ENCODE data around the gene PCNX3. TPM values are rescaled to one million over a fixed set of nuclear protein-coding genes. Genes with fewer than 3 reads are reported as not detected.
A peak's percentile ranks its signal among the peaks of the same experiment; 100 is the strongest.

Gene PCNX3
- total and polyA plus RNA-seq, 2 donors (not counting 1 experiment from before 2014, with no cell fraction given), result 8.0 to 14.7 TPM

DNA sequence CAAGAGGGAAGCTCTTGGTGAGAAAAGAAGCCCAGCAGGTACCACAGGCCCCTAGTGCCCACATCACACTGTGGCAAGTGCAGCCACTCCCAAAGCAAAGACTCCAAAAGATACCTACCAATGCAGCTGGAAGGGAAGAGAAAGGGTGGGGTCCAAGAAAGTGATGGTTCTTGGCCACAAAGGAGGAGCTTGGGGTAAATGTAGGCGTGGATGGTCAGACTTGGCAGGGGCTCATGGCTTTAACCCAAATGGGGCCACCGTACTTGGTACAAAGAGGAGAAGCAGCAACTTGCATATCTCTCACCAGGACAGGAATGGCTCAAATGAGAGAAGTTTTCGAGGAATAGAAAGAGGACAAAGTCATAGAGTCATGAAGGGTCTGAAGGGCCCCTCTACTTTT is 6.3 kb upstream of the PCNX3 start:
- Histone ChIP-seq H3K9me3 (ENCODE audit: control insufficient read depth, insufficient read depth, low read depth, low read length) (no peaks in the 10 kb centered on the region), H3K36me3 (ENCODE audit: control insufficient read depth, insufficient read depth, low read length) (peaks cover 23% of the 10 kb centered on the region), H3K4me3 (replicated peaks in 1 of 4; ENCODE audit: control extremely low read depth in 1 of 4, insufficient read depth in 1 of 4, low read depth in 3 of 4, low read length in 4 of 4) (no peak overlapping the region), H2AFZ (ENCODE audit: low read length) (no peak overlapping the region), H3K27me3 (ENCODE audit: control insufficient read depth, insufficient read depth, low read length) (no peaks in the 10 kb centered on the region), H3K79me2 (ENCODE audit: control insufficient read depth, insufficient read depth, low read length) (peaks cover 36% of the 10 kb centered on the region), H3K27ac (ENCODE audit: insufficient read depth, low read length) (no peak overlapping the region), H3K4me1 (ENCODE audit: control insufficient read depth, extremely low read depth, insufficient read depth, low read length) (peaks cover 34% of the 10 kb centered on the region), H4K20me1 (ENCODE audit: control insufficient read depth, extremely low read depth, insufficient read depth, low read length) (no peaks in the 10 kb centered on the region), H3K9ac (ENCODE audit: insufficient read depth, low read length) (no peak overlapping the region), H3K4me2 (ENCODE audit: extremely low read depth, insufficient read depth, low read length) (peak overlapping the region; percentile 35)
- TF ChIP-seq, protein P1, sequence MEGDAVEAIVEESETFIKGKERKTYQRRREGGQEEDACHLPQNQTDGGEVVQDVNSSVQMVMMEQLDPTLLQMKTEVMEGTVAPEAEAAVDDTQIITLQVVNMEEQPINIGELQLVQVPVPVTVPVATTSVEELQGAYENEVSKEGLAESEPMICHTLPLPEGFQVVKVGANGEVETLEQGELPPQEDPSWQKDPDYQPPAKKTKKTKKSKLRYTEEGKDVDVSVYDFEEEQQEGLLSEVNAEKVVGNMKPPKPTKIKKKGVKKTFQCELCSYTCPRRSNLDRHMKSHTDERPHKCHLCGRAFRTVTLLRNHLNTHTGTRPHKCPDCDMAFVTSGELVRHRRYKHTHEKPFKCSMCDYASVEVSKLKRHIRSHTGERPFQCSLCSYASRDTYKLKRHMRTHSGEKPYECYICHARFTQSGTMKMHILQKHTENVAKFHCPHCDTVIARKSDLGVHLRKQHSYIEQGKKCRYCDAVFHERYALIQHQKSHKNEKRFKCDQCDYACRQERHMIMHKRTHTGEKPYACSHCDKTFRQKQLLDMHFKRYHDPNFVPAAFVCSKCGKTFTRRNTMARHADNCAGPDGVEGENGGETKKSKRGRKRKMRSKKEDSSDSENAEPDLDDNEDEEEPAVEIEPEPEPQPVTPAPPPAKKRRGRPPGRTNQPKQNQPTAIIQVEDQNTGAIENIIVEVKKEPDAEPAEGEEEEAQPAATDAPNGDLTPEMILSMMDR (conservative IDR thresholded peaks at IDR 0.05 in 1 of 2, IDR thresholded peaks at IDR 0.05 in 1 of 2; ENCODE audit: low read depth in 1 of 2, low read length in 2 of 2), result no peak
- no peak for TF ChIP-seq EZH2 (IDR thresholded peaks at IDR 0.05; ENCODE audit: low read length, missing control alignments)
- peak; percentile 17 to 62 for DNase-seq (ENCODE audit: low read depth in 2 of 2)

DNA sequence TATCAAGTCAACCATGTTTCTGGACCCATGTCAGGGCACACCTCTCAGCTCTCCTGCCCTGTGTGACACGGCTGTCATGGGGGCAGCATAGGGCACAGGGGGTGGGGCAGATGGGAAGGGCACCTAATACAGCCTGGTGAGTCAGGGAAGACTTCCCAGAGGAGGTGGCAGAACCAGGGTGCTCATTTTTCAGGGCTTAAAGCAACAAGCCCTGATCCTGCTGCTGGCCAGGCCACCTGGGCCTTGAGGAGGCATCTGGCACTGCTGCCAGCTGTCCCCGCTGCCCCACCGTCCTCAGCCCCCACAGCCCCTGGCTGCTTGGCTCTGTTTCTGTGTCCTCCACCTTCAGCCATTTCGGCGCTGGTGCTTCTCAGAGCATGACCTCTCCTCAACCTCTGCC is 5.9 kb upstream of the PCNX3 start:
- H3K27me3 ChIP-seq (ENCODE audit: control insufficient read depth, insufficient read depth, low read length), result no peaks in the 10 kb centered on the region
- H2AFZ ChIP-seq (ENCODE audit: low read length), result no peak overlapping the region
- H3K4me2 ChIP-seq (ENCODE audit: extremely low read depth, insufficient read depth, low read length), result peak overlapping the region; percentile 35
- DNase-seq (ENCODE audit: low read depth in 2 of 2), result no peak
- H3K27ac ChIP-seq (ENCODE audit: insufficient read depth, low read length), result no peak overlapping the region
- no peak overlapping the region for H3K4me3 ChIP-seq (replicated peaks in 1 of 4; ENCODE audit: control extremely low read depth in 1 of 4, insufficient read depth in 1 of 4, low read depth in 3 of 4, low read length in 4 of 4)
- H3K9ac ChIP-seq (ENCODE audit: insufficient read depth, low read length), result no peak overlapping the region
- no peaks in the 10 kb centered on the region for H4K20me1 ChIP-seq (ENCODE audit: control insufficient read depth, extremely low read depth, insufficient read depth, low read length)
- H3K9me3 ChIP-seq (ENCODE audit: control insufficient read depth, insufficient read depth, low read depth, low read length), result no peaks in the 10 kb centered on the region
- no peak for TF ChIP-seq EZH2 (IDR thresholded peaks at IDR 0.05; ENCODE audit: low read length, missing control alignments)
- TF ChIP-seq, protein P1 (conservative IDR thresholded peaks at IDR 0.05 in 1 of 2, IDR thresholded peaks at IDR 0.05 in 1 of 2; ENCODE audit: low read depth in 1 of 2, low read length in 2 of 2), result no peak
- peaks cover 38% of the 10 kb centered on the region for H3K79me2 ChIP-seq (ENCODE audit: control insufficient read depth, insufficient read depth, low read length)
- H3K4me1 ChIP-seq (ENCODE audit: control insufficient read depth, extremely low read depth, insufficient read depth, low read length), result peaks cover 34% of the 10 kb centered on the region
- H3K36me3 ChIP-seq (ENCODE audit: control insufficient read depth, insufficient read depth, low read length), result peaks cover 22% of the 10 kb centered on the region

DNA sequence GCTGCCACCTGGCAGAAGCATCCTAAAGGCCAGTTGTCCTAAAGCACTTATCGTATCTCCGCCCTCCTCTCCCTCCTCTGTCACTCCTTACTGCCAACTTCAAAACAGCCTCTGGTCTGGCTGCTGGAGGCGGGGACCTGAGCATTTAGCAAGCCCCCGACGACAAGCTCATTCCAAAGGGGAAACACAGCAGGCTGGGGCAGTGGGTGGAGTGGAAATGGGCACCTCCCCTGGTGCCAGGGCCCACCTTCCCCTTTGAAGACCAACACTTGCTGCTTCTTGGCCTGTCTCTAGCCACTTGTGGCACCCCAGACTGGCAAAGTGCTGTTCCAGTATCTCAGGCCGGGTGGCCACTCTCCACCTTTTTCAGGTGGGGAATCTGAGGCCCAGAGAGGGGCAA is 5.2 kb upstream of the PCNX3 start:
- no peak overlapping the region for H3K4me2 ChIP-seq (ENCODE audit: extremely low read depth, insufficient read depth, low read length)
- H3K4me1 ChIP-seq (ENCODE audit: control insufficient read depth, extremely low read depth, insufficient read depth, low read length), result peaks cover 34% of the 10 kb centered on the region
- peaks cover 38% of the 10 kb centered on the region for H3K79me2 ChIP-seq (ENCODE audit: control insufficient read depth, insufficient read depth, low read length)

More for the DNA sequence above, 5.2 kb upstream of the PCNX3 start:
- Histone ChIP-seq H4K20me1 (ENCODE audit: control insufficient read depth, extremely low read depth, insufficient read depth, low read length) (no peaks in the 10 kb centered on the region), H3K9me3 (ENCODE audit: control insufficient read depth, insufficient read depth, low read depth, low read length) (no peaks in the 10 kb centered on the region), H3K36me3 (ENCODE audit: control insufficient read depth, insufficient read depth, low read length) (peaks cover 15% of the 10 kb centered on the region), H3K9ac (ENCODE audit: insufficient read depth, low read length) (peak overlapping the region; percentile 20), H3K27me3 (ENCODE audit: control insufficient read depth, insufficient read depth, low read length) (no peaks in the 10 kb centered on the region), H2AFZ (ENCODE audit: low read length) (no peak overlapping the region), H3K4me3 (replicated peaks in 1 of 4; ENCODE audit: control extremely low read depth in 1 of 4, insufficient read depth in 1 of 4, low read depth in 3 of 4, low read length in 4 of 4) (peak overlapping the region in 1 of 4 experiments; percentile 2), H3K27ac (ENCODE audit: insufficient read depth, low read length) (no peak overlapping the region)
- TF ChIP-seq EZH2 (IDR thresholded peaks at IDR 0.05; ENCODE audit: low read length, missing control alignments), result no peak
- TF ChIP-seq, protein P1 (conservative IDR thresholded peaks at IDR 0.05 in 1 of 2, IDR thresholded peaks at IDR 0.05 in 1 of 2; ENCODE audit: low read depth in 1 of 2, low read length in 2 of 2), result no peak
- no peak for DNase-seq (ENCODE audit: low read depth in 2 of 2)
